ENCODE data around the gene KANK4. TPM values are rescaled to one million over a fixed set of nuclear protein-coding genes. Genes with fewer than 3 reads are reported as not detected.

The KANK4 gene
- total RNA-seq, 1 experiment from 2014 or later, result 21.5 TPM

GRCh38 chr1:62265956-62266935 is 53.0 kb downstream of the KANK4 start:
- Histone ChIP-seq H3K9me3 (no peaks in the 10 kb centered on the region), H3K4me1 (peaks cover 7% of the 10 kb centered on the region; the same call in 1 of the 2 replicates), H3K4me3 (ENCODE audit: low read depth, low read length) (no peak overlapping the region), H3K36me3 (ENCODE audit: control insufficient read depth, insufficient read depth, low read length) (peaks cover 1% of the 10 kb centered on the region; the same call in 1 of the 2 replicates), H3K27me3 (replicated peaks; ENCODE audit: control insufficient read depth, insufficient read depth, low read length) (no peaks in the 10 kb centered on the region)
- POLR2A ChIA-PET, result no interaction called here
- H3K4me1 Mint-ChIP-seq (ENCODE audit: low read depth, unreplicated experiment), result no peaks in the 10 kb centered on the region
- no peaks in the 10 kb centered on the region for H3K27me3 Mint-ChIP-seq (ENCODE audit: insufficient read depth, unreplicated experiment)
- H3K36me3 Mint-ChIP-seq (ENCODE audit: insufficient read depth, unreplicated experiment), result peaks cover 54% of the 10 kb centered on the region
- intact Hi-C loops (cut with micrococcal nuclease; ENCODE audit: unreplicated experiment), result no loop called here
- peak overlapping the region; percentile 58 for H3K27ac Mint-ChIP-seq (ENCODE audit: unreplicated experiment)
- no peak overlapping the region for H3K4me3 Mint-ChIP-seq (ENCODE audit: unreplicated experiment)
- no peaks in the 10 kb centered on the region for H3K9me3 Mint-ChIP-seq (ENCODE audit: unreplicated experiment)
- BruUV-seq (replicated peaks), result no TSS peak
- CTCF ChIA-PET, result no interaction called here
- no peak for DNase-seq
- no peak for TF ChIP-seq CTCF (IDR thresholded peaks at IDR 0.05; ENCODE audit: insufficient read depth in 1 of 2, low read depth in 1 of 2, low read length in 1 of 2, severe bottlenecking in 1 of 2, unreplicated experiment in 1 of 2)

- Histone ChIP-seq H3K27me3 (replicated peaks; ENCODE audit: control insufficient read depth, insufficient read depth, low read length) (no peaks in the 10 kb centered on the region), H3K9me3 (no peaks in the 10 kb centered on the region), H3K4me3 (ENCODE audit: low read depth, low read length) (no peak overlapping the region), H3K36me3 (ENCODE audit: control insufficient read depth, insufficient read depth, low read length) (peaks cover 1% of the 10 kb centered on the region; the same call in 1 of the 2 replicates), H3K4me1 (peaks cover 7% of the 10 kb centered on the region; the same call in 1 of the 2 replicates)
- CTCF ChIA-PET, result no interaction called here
- no peak for TF ChIP-seq CTCF (IDR thresholded peaks at IDR 0.05; ENCODE audit: insufficient read depth in 1 of 2, low read depth in 1 of 2, low read length in 1 of 2, severe bottlenecking in 1 of 2, unreplicated experiment in 1 of 2)
- no peak for DNase-seq
- Mint-ChIP-seq H3K27ac (ENCODE audit: unreplicated experiment) (no peak overlapping the region), H3K4me3 (ENCODE audit: unreplicated experiment) (no peak overlapping the region), H3K27me3 (ENCODE audit: insufficient read depth, unreplicated experiment) (no peaks in the 10 kb centered on the region), H3K4me1 (ENCODE audit: low read depth, unreplicated experiment) (no peaks in the 10 kb centered on the region), H3K9me3 (ENCODE audit: unreplicated experiment) (no peaks in the 10 kb centered on the region), H3K36me3 (ENCODE audit: insufficient read depth, unreplicated experiment) (peaks cover 58% of the 10 kb centered on the region)
- BruUV-seq (replicated peaks), result no TSS peak
- POLR2A ChIA-PET, result no interaction called here
- intact Hi-C loops (cut with micrococcal nuclease; ENCODE audit: unreplicated experiment), result no loop called here
These were observed 55.4 kb downstream of the KANK4 start for GRCh38 chr1:62263814-62264353.

- Mint-ChIP-seq H3K27ac (ENCODE audit: unreplicated experiment) (no peak overlapping the region), H3K4me3 (ENCODE audit: unreplicated experiment) (no peak overlapping the region), H3K9me3 (ENCODE audit: unreplicated experiment) (no peaks in the 10 kb centered on the region), H3K36me3 (ENCODE audit: insufficient read depth, unreplicated experiment) (peaks cover 61% of the 10 kb centered on the region), H3K4me1 (ENCODE audit: low read depth, unreplicated experiment) (no peaks in the 10 kb centered on the region), H3K27me3 (ENCODE audit: insufficient read depth, unreplicated experiment) (no peaks in the 10 kb centered on the region)
- POLR2A ChIA-PET, result no interaction called here
- CTCF ChIA-PET, result no interaction called here
- no peak overlapping the region for H3K4me3 ChIP-seq (ENCODE audit: low read depth, low read length)
- intact Hi-C loops (cut with micrococcal nuclease; ENCODE audit: unreplicated experiment), result no loop called here
- no TSS peak for BruUV-seq (replicated peaks)
- DNase-seq, result no peak
- no peaks in the 10 kb centered on the region for H3K27me3 ChIP-seq (replicated peaks; ENCODE audit: control insufficient read depth, insufficient read depth, low read length)
- H3K9me3 ChIP-seq, result no peaks in the 10 kb centered on the region
- H3K36me3 ChIP-seq (ENCODE audit: control insufficient read depth, insufficient read depth, low read length), result peaks cover 1% of the 10 kb centered on the region; the same call in 1 of the 2 replicates
- H3K4me1 ChIP-seq, result peaks cover 4% of the 10 kb centered on the region; the same call in 1 of the 2 replicates
- no peak for TF ChIP-seq CTCF (IDR thresholded peaks at IDR 0.05; ENCODE audit: insufficient read depth in 1 of 2, low read depth in 1 of 2, low read length in 1 of 2, severe bottlenecking in 1 of 2, unreplicated experiment in 1 of 2)
These were observed 56.0 kb downstream of the KANK4 start for GRCh38 chr1:62263006-62263813.
